K562 (cell line): Measurements from ENCODE around the gene GPR27. TPM values are rescaled to one million over a fixed set of nuclear protein-coding genes. Genes with fewer than 3 reads are reported as not detected.
A peak's percentile ranks its signal among the peaks of the same experiment; 100 is the strongest.

Source experiments
- ATAC-seq: fragments of 200-7000 bp; cut with Tn5 transposase; 3 replicates; pipeline ENCODE4 v1.9.1; 2020; ENCODE audit warnings: moderate library complexity
- BruUV-seq: library from RNA; stranded (reverse); fragments of 400-500 nt; replicated peaks from 2 replicates; lab custom pipeline; 2021; lab: Mats Ljungman, UMichigan
- CTCF ChIA-PET: fragments of 300-600 bp; formaldehyde crosslinking; extraction: SDS; loops from one replicate; lab custom pipeline; 2021; ENCODE audit warnings: low intra/inter-chr PET ratio; lab: Yijun Ruan, JAX
- POLR2A ChIA-PET: fragments of 300-600, 350-650 bp; sonication (Branson Sonifier 250); formaldehyde crosslinking; extraction: SDS; loops from one replicate; lab custom pipeline; 2021; ENCODE audit warnings: antibody characterized with exemption, inconsistent platforms; lab: Yijun Ruan, JAX
- DNase-seq, 4 experiments: peaks; one replicate each; pipeline versions ENCODE4 v3.0.0 to v3.0.0-alpha.2; 2011 to 2018; ENCODE audit warnings: low spot score in 3 of 4, mixed read lengths in 3 of 4; ENCODE audit errors: extremely low read depth in 1 of 4
- FAIRE-seq: peaks from 2 replicates; lab custom pipeline; 2011; peaks lifted over from hg19 to GRCh38; lab: Jason Lieb, UNC
- H2AFZ ChIP-seq: 2 replicates; pipeline ENCODE4 v1.6.0; 2011; ENCODE audit warnings: low read depth, low read length, control low read depth, inconsistent platforms
- H3K27ac ChIP-seq: fragments of 200-600 bp; 3 replicates; pipeline ENCODE4 v1.8.0; 2011; ENCODE audit warnings: low read depth, mild to moderate bottlenecking, control low read depth, inconsistent platforms, low read length, moderate library complexity, mixed read lengths; ENCODE audit errors: extremely low read depth
- H3K27me3 ChIP-seq, 2 experiments: fragments of 300-600 bp in 1 of 2; 2 replicates in 1 of 2; 3 replicates in 1 of 2; pipeline versions ENCODE4 v1.6.0 to v1.8.0; 2011; ENCODE audit warnings: inconsistent platforms in 2 of 2, low read length in 2 of 2, mild to moderate bottlenecking in 1 of 2, mixed read lengths in 1 of 2, moderate library complexity in 1 of 2; ENCODE audit not compliant: control insufficient read depth in 2 of 2, insufficient read depth in 2 of 2
- H3K36me3 ChIP-seq: fragments of 300-600 bp; 3 replicates; pipeline ENCODE4 v1.8.0; 2011; ENCODE audit warnings: mild to moderate bottlenecking, low read length, inconsistent platforms; ENCODE audit not compliant: control insufficient read depth, insufficient read depth
- H3K4me1 ChIP-seq, 2 experiments: fragments of 200-600 bp in 1 of 2; replicated peaks in 1 of 2; 2 replicates in 1 of 2; 3 replicates in 1 of 2; pipeline versions ENCODE4 v1.5.1 to v1.8.0; 2011; ENCODE audit warnings: inconsistent platforms in 2 of 2, low read length in 2 of 2, mild to moderate bottlenecking in 1 of 2, mixed read lengths in 1 of 2, moderate library complexity in 1 of 2; ENCODE audit not compliant: control insufficient read depth in 2 of 2, insufficient read depth in 2 of 2
- H3K4me2 ChIP-seq: 2 replicates; pipeline ENCODE4 v1.6.1; 2011; ENCODE audit warnings: low read length, control low read depth, inconsistent platforms, mixed read lengths; ENCODE audit not compliant: insufficient read depth
- H3K4me3 ChIP-seq: fragments of 200-600 bp; sonication (generic), shearing (Covaris generic); 2 replicates; pipeline ENCODE4 v1.5.1; 2016; ENCODE audit warnings: control low read depth, inconsistent platforms
- H3K79me2 ChIP-seq: fragments of 200-600 bp; 3 replicates; pipeline ENCODE4 v1.8.0; 2011; ENCODE audit warnings: low read length, inconsistent platforms; ENCODE audit not compliant: control insufficient read depth, insufficient read depth
- H3K9ac ChIP-seq, 2 experiments: 2 replicates each; pipeline versions ENCODE4 v1.6.0 to v1.6.1; 2011; ENCODE audit warnings: low read depth in 2 of 2, low read length in 2 of 2, control low read depth in 1 of 2, inconsistent platforms in 1 of 2, mild to moderate bottlenecking in 1 of 2, mixed read lengths in 1 of 2; ENCODE audit not compliant: insufficient read depth in 1 of 2
- H3K9me1 ChIP-seq: one replicate; pipeline ENCODE4 v1.6.0; 2011; ENCODE audit warnings: inconsistent platforms, mild to moderate bottlenecking, low read length, moderate library complexity; ENCODE audit not compliant: control insufficient read depth, insufficient read depth
- H3K9me3 ChIP-seq: replicated peaks from 2 replicates; pipeline ENCODE4 v1.5.1; 2011; ENCODE audit warnings: low read depth, low read length, inconsistent platforms; ENCODE audit not compliant: control insufficient read depth, insufficient read depth
- H4K20me1 ChIP-seq: replicated peaks from 2 replicates; pipeline ENCODE4 v1.6.1; 2011; ENCODE audit warnings: low read length, inconsistent platforms, mixed read lengths; ENCODE audit not compliant: control insufficient read depth, insufficient read depth
- BACH1 ChIP-seq: fragments of 200-800 bp; sonication (Bioruptor generic); IDR thresholded peaks from 2 replicates; pipeline ENCODE4 v1.6.1; 2016; ENCODE audit warnings: missing genetic modification characterization, missing compliant biosample characterization
- CREB3L1 ChIP-seq: fragments of 450-650 bp; IDR thresholded peaks from 2 replicates; pipeline ENCODE4 v1.6.1; 2014; ENCODE audit warnings: low read depth, mild to moderate bottlenecking, moderate library complexity, borderline replicate concordance
- FOXK2 ChIP-seq, 2 experiments: fragments of 450-650 bp; IDR thresholded peaks in 1 of 2; conservative IDR thresholded peaks in 1 of 2; 2 replicates each; pipeline ENCODE4 v1.6.1; 2016; ENCODE audit warnings: low read depth in 2 of 2, mild to moderate bottlenecking in 1 of 2
- KDM1A ChIP-seq, 2 experiments: fragments of 450-650 bp; IDR thresholded peaks; 2 replicates each; pipeline ENCODE4 v1.6.1; 2016; ENCODE audit warnings: mild to moderate bottlenecking in 2 of 2
- KHSRP ChIP-seq: fragments of 450-650 bp; IDR thresholded peaks from 2 replicates; pipeline ENCODE4 v1.6.1; 2017
- KLF1 ChIP-seq: fragments of 450-650 bp; IDR thresholded peaks from 2 replicates; pipeline ENCODE4 v1.6.1; 2016; ENCODE audit warnings: missing genetic modification characterization, missing compliant biosample characterization
- RAD21 ChIP-seq, 2 experiments: fragments of 250-450 bp in 1 of 2; fragments of 450-650 bp in 1 of 2; sonication (Bioruptor Pico) in 1 of 2; formaldehyde crosslinking in 1 of 2; IDR thresholded peaks in 1 of 2; conservative IDR thresholded peaks in 1 of 2; 2 replicates each; pipeline versions ENCODE4 v1.4.0 to v1.8.0; 2020 to 2022; ENCODE audit warnings: mild to moderate bottlenecking in 2 of 2, moderate library complexity in 1 of 2
- SAFB2 ChIP-seq: fragments of 200-400 bp; formaldehyde crosslinking; IDR thresholded peaks from 2 replicates; pipeline ENCODE4 v1.6.1; 2018; ENCODE audit warnings: borderline replicate concordance, low read length, low read depth, moderate library complexity; ENCODE audit not compliant: severe bottlenecking
- ZBED1 ChIP-seq: IDR thresholded peaks from 2 replicates; pipeline ENCODE4 v1.6.1; 2014
- ZBTB34 ChIP-seq: fragments of 250-450 bp; sonication (Bioruptor Pico); IDR thresholded peaks from 2 replicates; pipeline ENCODE4 v1.8.0; 2021; ENCODE audit warnings: mild to moderate bottlenecking, moderate library complexity
- ZKSCAN8 ChIP-seq: fragments of 200-800 bp; sonication (Bioruptor generic); IDR thresholded peaks from 2 replicates; pipeline ENCODE4 v1.6.1; 2016; ENCODE audit warnings: missing genetic modification characterization, missing compliant biosample characterization
- WGBS: fragments of 100-300 bp; shearing (Covaris generic); methylation state at CpG from one replicate; pipeline ENCODE4 v1.1.6; 2016; ENCODE audit warnings: low coverage, mixed read lengths; ENCODE audit not compliant: insufficient coverage; ENCODE audit errors: missing lambda C conversion rate; 5-methylcytosine and 5-hydroxymethylcytosine counted together
- in situ Hi-C: fragments of 300-500 bp; cut with MboI; formaldehyde crosslinking; loops from 4 replicates; pipeline ENCODE4 v1.15.0; 2018; ENCODE audit warnings: inconsistent platforms, mixed read lengths
- intact Hi-C: fragments of 100-400 bp; cut with micrococcal nuclease; formaldehyde crosslinking; loops from 2 replicates; pipeline ENCODE4 v1.14.2; 2022
- polyA plus RNA-seq, 8 experiments: library from polyadenylated mRNA; depleted of rRNA in 4 of 8; stranded (reverse) in 5 of 8; unstranded in 3 of 8; fragments of >200 nt; fragmentation: Nextera tagmentation in 2 of 8; fragmentation: Illumina TruSeq in 1 of 8; extraction: Ambion mirVana in 2 of 8; extraction: Trizol in 1 of 8; gene quantifications; 2 replicates each; pipeline versions ENCODE4 v1.2.1 to v1.2.3, GENCODE V29; 2011 to 2014; ENCODE audit warnings: inconsistent platforms in 1 of 8, missing spikeins in 1 of 8
- total RNA-seq, 7 experiments: library from RNA; depleted of rRNA in 6 of 7; stranded (reverse); fragments of >200 nt in 6 of 7; fragmentation: Illumina TruSeq in 2 of 7; extraction: Trizol in 2 of 7; gene quantifications; 2 replicates each; pipeline versions ENCODE4 v1.2.1 to v1.2.3, GENCODE V29; 2011 to 2021; ENCODE audit warnings: low replicate concordance in 1 of 7
- TF ChIP-seq, protein P1 (sequence below): fragments of 200-800 bp; sonication (Bioruptor generic); IDR thresholded peaks from 2 replicates; pipeline ENCODE4 v1.6.1; 2017; ENCODE audit warnings: missing genetic modification characterization, missing compliant biosample characterization

Gene GPR27
- total and polyA plus RNA-seq, 9 of the 15 experiments (the other 6 are each of a cell fraction or from before 2014, with no cell fraction given) = not detected

GRCh38 chr3:71721651-71722157, 32.0 kb upstream of the GPR27 start:
- Histone ChIP-seq H3K27ac (no peak overlapping the region), H3K79me2 (no peaks in the 10 kb centered on the region), H2AFZ (no peak overlapping the region), H3K4me2 (no peak overlapping the region), H3K9ac (no peak overlapping the region), H3K4me1 (peaks cover 0 to 11% of the 10 kb centered on the region in 2 experiments; a peak in 3 of 5 replicates), H4K20me1 (no peaks in the 10 kb centered on the region), H3K9me1 (no peaks in the 10 kb centered on the region), H3K4me3 (no peak overlapping the region), H3K27me3 (peaks cover 12 to 28% of the 10 kb centered on the region in 2 experiments), H3K9me3 (no peaks in the 10 kb centered on the region), H3K36me3 (no peaks in the 10 kb centered on the region)
- in situ Hi-C loops (loop anchor here (25.0 kb wide), 1 partner anchor 1366 kb away; no protein-coding TSS in a partner anchor), intact Hi-C loops (no loop called here)
- TF ChIP-seq RAD21 (CRISPR knock-in tag; conservative IDR thresholded peaks at IDR 0.05 in 1 of 2, IDR thresholded peaks at IDR 0.05 in 1 of 2) = 0 out of 4 replicates have a peak, but pooled peaks of 1 of the 2 experiments have one; percentile 11
- TF ChIP-seq FOXK2 (conservative IDR thresholded peaks at IDR 0.05 in 1 of 2, IDR thresholded peaks at IDR 0.05 in 1 of 2; ENCODE audit: low read depth in 2 of 2) = no peak
- no peak for TF ChIP-seq ZBED1
- no peak for TF ChIP-seq ZBTB34 (CRISPR knock-in tag)
- TF ChIP-seq BACH1 = no peak
- TF ChIP-seq, protein P1, sequence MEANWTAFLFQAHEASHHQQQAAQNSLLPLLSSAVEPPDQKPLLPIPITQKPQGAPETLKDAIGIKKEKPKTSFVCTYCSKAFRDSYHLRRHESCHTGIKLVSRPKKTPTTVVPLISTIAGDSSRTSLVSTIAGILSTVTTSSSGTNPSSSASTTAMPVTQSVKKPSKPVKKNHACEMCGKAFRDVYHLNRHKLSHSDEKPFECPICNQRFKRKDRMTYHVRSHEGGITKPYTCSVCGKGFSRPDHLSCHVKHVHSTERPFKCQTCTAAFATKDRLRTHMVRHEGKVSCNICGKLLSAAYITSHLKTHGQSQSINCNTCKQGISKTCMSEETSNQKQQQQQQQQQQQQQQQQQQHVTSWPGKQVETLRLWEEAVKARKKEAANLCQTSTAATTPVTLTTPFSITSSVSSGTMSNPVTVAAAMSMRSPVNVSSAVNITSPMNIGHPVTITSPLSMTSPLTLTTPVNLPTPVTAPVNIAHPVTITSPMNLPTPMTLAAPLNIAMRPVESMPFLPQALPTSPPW = peak; percentile 62; the same call in 1 of the 2 replicates
- no peak for TF ChIP-seq KLF1
- no peak for TF ChIP-seq CREB3L1
- no peak for TF ChIP-seq ZKSCAN8 (CRISPR knock-in tag)
- TF ChIP-seq KHSRP = no peak
- no peak for TF ChIP-seq KDM1A (IDR thresholded peaks at IDR 0.05)
- no peak for TF ChIP-seq SAFB2
- POLR2A ChIA-PET = no interaction called here
- ATAC-seq = no peak
- DNase-seq = no peak
- CTCF ChIA-PET = no interaction called here
- FAIRE-seq = no peak
- WGBS = 4% methylated on average over 4 of the region's 6 CpGs
- BruUV-seq = no TSS peak
